Activated CD4-positive, alpha-beta T cell treated with anti-CD3 and anti-CD28 coated beads, Interleukin-2, amount 10 ng/mL, durations not matched to agents 7 days and 5 days (primary cell): ENCODE results near the gene EFNA3. TPM values are rescaled to one million over a fixed set of nuclear protein-coding genes. Genes with fewer than 3 reads are reported as not detected.

ENCODE experiments used
- CTCF ChIA-PET: fragments of 350-600 bp; sonication (Branson Sonifier 250); formaldehyde crosslinking; loops from one replicate; lab custom pipeline; 2021; ENCODE audit warnings: antibody characterized with exemption; lab: Charles Lee
- POLR2A ChIA-PET: fragments of 350-600 bp; sonication (Branson Sonifier 250); formaldehyde crosslinking; loops from one replicate; lab custom pipeline; 2021; ENCODE audit warnings: antibody characterized with exemption; lab: Charles Lee
- DNase-seq: peaks from one replicate; pipeline ENCODE4 v3.0.0-alpha.2; 2020
- H3K27ac Mint-ChIP-seq: one replicate; pipeline ENCODE4 v1.8.0; 2021; ENCODE audit warnings: mild to moderate bottlenecking, moderate library complexity, mixed read lengths
- H3K27me3 Mint-ChIP-seq: one replicate; pipeline ENCODE4 v1.8.0; 2021; ENCODE audit warnings: mixed read lengths
- H3K36me3 Mint-ChIP-seq: one replicate; pipeline ENCODE4 v1.8.0; 2021; ENCODE audit warnings: low read depth, mixed read lengths
- H3K4me1 Mint-ChIP-seq: one replicate; pipeline ENCODE4 v1.8.0; 2021; ENCODE audit warnings: mixed read lengths
- H3K4me3 Mint-ChIP-seq: one replicate; pipeline ENCODE4 v1.8.0; 2021; ENCODE audit warnings: mild to moderate bottlenecking, moderate library complexity, mixed read lengths
- H3K9me3 Mint-ChIP-seq: one replicate; pipeline ENCODE4 v1.8.0; 2021; ENCODE audit warnings: mixed read lengths
- total RNA-seq, 2 experiments: library from RNA; stranded (reverse); gene quantifications; one replicate each; pipeline ENCODE4 v1.2.3, GENCODE V29; 2021

The EFNA3 gene
- total RNA-seq, 2 experiments from 2014 or later: 2.3 to 2.7 TPM

DNA sequence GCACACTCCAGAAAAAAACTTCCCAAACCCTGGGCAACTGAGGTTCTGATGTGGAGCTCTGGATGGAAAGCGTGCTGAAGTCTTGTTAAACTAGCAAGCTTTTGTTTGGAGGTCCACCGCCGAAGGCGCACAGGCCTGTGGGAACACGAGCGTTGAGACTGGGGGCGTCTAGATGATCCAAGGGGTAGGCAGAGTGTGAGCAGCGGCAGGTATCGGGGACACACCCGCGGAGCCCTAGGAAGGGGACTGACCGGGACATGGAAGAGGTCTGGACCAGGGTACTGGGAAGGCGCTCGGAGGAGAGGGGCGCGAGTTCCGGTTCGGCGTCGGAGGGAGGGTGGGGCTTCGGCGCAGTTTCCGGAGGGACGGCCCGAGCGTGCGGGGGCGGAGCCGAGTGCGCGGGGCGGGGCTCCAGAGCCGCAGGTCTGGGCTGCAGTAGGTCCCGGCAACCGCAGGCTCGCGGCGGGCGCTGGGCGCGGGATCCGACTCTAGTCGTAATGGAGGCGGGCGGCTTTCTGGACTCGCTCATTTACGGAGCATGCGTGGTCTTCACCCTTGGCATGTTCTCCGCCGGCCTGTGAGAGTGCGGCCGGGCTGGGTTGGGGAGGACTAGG lies 56.9 kb downstream of the EFNA3 start, which contains the start of gene SLC50A1:
Gene SLC50A1 (plus strand): TSS at position 438 of the 614 bp plus-strand sequence. CDS start 60 bp downstream, at position 498.
- H3K4me1 Mint-ChIP-seq: peaks cover 48% of the 10 kb centered on the region
- H3K27ac Mint-ChIP-seq: peak within 1 kb of the TSS; percentile 98
- peak within 1 kb of the TSS; percentile 98 for H3K4me3 Mint-ChIP-seq
- no peaks in the 10 kb centered on the region for H3K9me3 Mint-ChIP-seq
- H3K36me3 Mint-ChIP-seq: peaks cover 23% of the 10 kb centered on the region
- no peaks in the 10 kb centered on the region for H3K27me3 Mint-ChIP-seq
- ChIA-PET POLR2A (no interaction called here), CTCF (interaction anchor here (0.6 to 1.8 kb wide), 8 partner anchors 24 to 68 kb away, joined by 3 to 12 read pairs (median 3); partner anchors contain the start of gene KRTCAP2)
- DNase-seq: peak; percentile 94

GRCh38 chr1:155136748-155137147 lies 58.1 kb downstream of the EFNA3 start:
- Mint-ChIP-seq H3K4me1 (peaks cover 47% of the 10 kb centered on the region), H3K36me3 (peaks cover 23% of the 10 kb centered on the region), H3K27me3 (no peaks in the 10 kb centered on the region), H3K27ac (peak overlapping the region; percentile 98), H3K4me3 (peak overlapping the region; percentile 98), H3K9me3 (no peaks in the 10 kb centered on the region)
- CTCF ChIA-PET: interaction anchor here (0.6 to 2.0 kb wide), 9 partner anchors 9 to 113 kb away, joined by 3 to 13 read pairs (median 3); partner anchors contain the start of genes EFNA1 and KRTCAP2
- POLR2A ChIA-PET: interaction anchor here (0.6 kb wide), 1 partner anchor 766 kb away, joined by 3 read pairs; no protein-coding TSS in a partner anchor
- peak; percentile 13 for DNase-seq

Other genes starting within 250 kb of the EFNA3 start
- gene KCNN3, start 208.6 kb upstream of the EFNA3 start, total RNA-seq: under 1 TPM in 1 of 2 experiments, not detected in 1; 0.17 TPM
- 10 to 100 TPM; 25.7 to 40.2 TPM for gene PMVK, start 142.1 kb upstream of the EFNA3 start, total RNA-seq
- gene PBXIP1, start 122.7 kb upstream of the EFNA3 start, total RNA-seq: 10 to 100 TPM; 74.6 to 92.0 TPM
- gene PYGO2, start 117.1 kb upstream of the EFNA3 start, total RNA-seq: 10 to 100 TPM; 50.0 to 50.2 TPM
- 100 to 1,000 TPM in 1 of 2 experiments, 10 to 100 TPM in 1; 75.1 to 104 TPM for gene SHC1, start 108.1 kb upstream of the EFNA3 start, total RNA-seq
- 100 to 1,000 TPM; 147 to 157 TPM for gene CKS1B, start 104.2 kb upstream of the EFNA3 start, total RNA-seq
- 10 to 100 TPM; 41.2 to 41.3 TPM for gene FLAD1, start 95.5 kb upstream of the EFNA3 start, total RNA-seq
- 1 to 10 TPM in 1 of 2 experiments, under 1 TPM in 1; 0.85 to 1.0 TPM for gene LENEP, start 85.3 kb upstream of the EFNA3 start, total RNA-seq
- 100 to 1,000 TPM; 112 to 127 TPM for gene ZBTB7B, start 76.0 kb upstream of the EFNA3 start, total RNA-seq
- gene DCST2, start 45.1 kb upstream of the EFNA3 start, total RNA-seq: under 1 TPM; 0.50 to 0.73 TPM
- not detected for gene DCST1, start 45.0 kb upstream of the EFNA3 start, total RNA-seq
- gene ADAM15, start 27.5 kb upstream of the EFNA3 start, total RNA-seq: 10 to 100 TPM; 40.2 to 45.0 TPM
- 1 to 10 TPM; 8.2 to 8.3 TPM for gene EFNA4, start 15.1 kb upstream of the EFNA3 start, total RNA-seq
- under 1 TPM in 1 of 2 experiments, not detected in 1; 0.15 TPM for gene EFNA1, start 49.0 kb downstream of the EFNA3 start, total RNA-seq
- gene SLC50A1, start 57.0 kb downstream of the EFNA3 start, total RNA-seq: 10 to 100 TPM; 37.2 to 42.3 TPM
- gene DPM3, start 61.7 kb downstream of the EFNA3 start, total RNA-seq: 10 to 100 TPM; 50.1 to 58.9 TPM
- 100 to 1,000 TPM; 183 to 308 TPM for gene KRTCAP2, start 94.5 kb downstream of the EFNA3 start, total RNA-seq
- 10 to 100 TPM; 14.2 to 15.5 TPM for gene TRIM46, start 95.0 kb downstream of the EFNA3 start, total RNA-seq
- gene THBS3, start 129.1 kb downstream of the EFNA3 start, total RNA-seq: 10 to 100 TPM; 21.2 to 23.6 TPM
- 10 to 100 TPM; 32.8 to 37.3 TPM for gene MTX1, start 129.9 kb downstream of the EFNA3 start, total RNA-seq
- gene ENTREP3, start 176.6 kb downstream of the EFNA3 start, total RNA-seq: 10 to 100 TPM; 22.8 to 22.9 TPM
- 10 to 100 TPM; 88.7 to 96.4 TPM for gene SCAMP3, start 183.5 kb downstream of the EFNA3 start, total RNA-seq
- gene CLK2, start 194.7 kb downstream of the EFNA3 start, total RNA-seq: 100 to 1,000 TPM in 1 of 2 experiments, 10 to 100 TPM in 1; 100.0 to 104 TPM
- 1 to 10 TPM; 2.5 to 3.4 TPM for gene HCN3, start 198.6 kb downstream of the EFNA3 start, total RNA-seq
- not detected for gene PKLR, start 222.6 kb downstream of the EFNA3 start, total RNA-seq
- 100 to 1,000 TPM; 209 to 229 TPM for gene FDPS, start 230.0 kb downstream of the EFNA3 start, total RNA-seq
- gene RUSC1, start 242.1 kb downstream of the EFNA3 start, total RNA-seq: 10 to 100 TPM; 30.2 to 31.6 TPM